Right lobe of liver (tissue), 6 donors: Measurements from ENCODE around the gene NCAPH2. TPM values are rescaled to one million over a fixed set of nuclear protein-coding genes. Genes with fewer than 3 reads are reported as not detected.

ENCODE experiments used
- ATAC-seq, 4 donors: fragments of 200-7000 bp; cut with Tn5 transposase; one replicate each; pipeline ENCODE4 v1.9.1; 2020; ENCODE audit warnings: mild to moderate bottlenecking in 4 of 4, moderate library complexity in 4 of 4
- DNase-seq, 3 donors: peaks; one replicate each; pipeline ENCODE4 v3.0.0-alpha.2; 2020
- H3K27ac ChIP-seq, 3 donors: fragments of 200-600 bp; one replicate each; pipeline ENCODE4 v1.8.0; 2022
- H3K27me3 ChIP-seq, 2 donors: fragments of 200-600 bp; one replicate each; pipeline ENCODE4 v1.8.0; 2022
- H3K36me3 ChIP-seq, 4 donors: fragments of 200-600 bp; sonication (generic) in 1 of 4; one replicate each; pipeline versions ENCODE4 v1.5.1 to v1.8.0; 2017 to 2022; ENCODE audit warnings: control low read depth in 1 of 4
- H3K4me1 ChIP-seq, 4 donors: fragments of 200-600 bp; sonication (generic) in 1 of 4; one replicate each; pipeline versions ENCODE4 v1.5.1 to v1.8.0; 2017 to 2022; ENCODE audit warnings: control low read depth in 1 of 4
- H3K4me3 ChIP-seq, 3 donors: fragments of 200-600 bp; one replicate each; pipeline ENCODE4 v1.8.0; 2022
- H3K9me3 ChIP-seq, 4 donors: fragments of 200-600 bp; sonication (generic) in 1 of 4; one replicate each; pipeline versions ENCODE4 v1.5.1 to v1.8.0; 2017 to 2022; ENCODE audit warnings: control low read depth in 1 of 4
- CTCF ChIP-seq, 4 donors: fragments of 200-600 bp in 3 of 4; fragments of 450-650 bp in 1 of 4; IDR thresholded peaks; one replicate each; pipeline versions ENCODE4 v1.5.1 to v1.8.0; 2016 to 2022; ENCODE audit warnings: antibody characterized with exemption in 4 of 4, mild to moderate bottlenecking in 2 of 4
- POLR2A ChIP-seq: fragments of 450-650 bp; IDR thresholded peaks from one replicate; pipeline ENCODE4 v1.6.1; 2017; ENCODE audit warnings: antibody characterized with exemption, mild to moderate bottlenecking
- WGBS: methylation state at CpG from one replicate; pipeline ENCODE4 v1.1.6; 2018; ENCODE audit warnings: low coverage, low lambda C conversion rate; ENCODE audit not compliant: insufficient coverage; ENCODE audit errors: missing lambda C conversion rate; 5-methylcytosine and 5-hydroxymethylcytosine counted together
- intact Hi-C, 2 donors: fragments of 100-400 bp; cut with DNase I; formaldehyde crosslinking; loops; one replicate each; pipeline versions ENCODE4 v1.11.2 to v1.14.1; 2022
- total RNA-seq, 6 experiments: library from RNA; depleted of rRNA in 2 of 6; stranded (reverse); fragments of >200 nt in 2 of 6; fragmentation: NEBNext Ultra II Directional in 3 of 6; extraction: Animal tissue kit (Norgen Biotek cat#: 25700) in 3 of 6; gene quantifications; one replicate each; pipeline versions ENCODE4 v1.1.0 to v1.2.4, GENCODE V29; 2016 to 2023
- donor health status: DM: no; HTN: yes; CAD: no.
- donor health status: DM: no; HTN: no; CAD: no.
- donor health status: DM: no; HTN: no; CAD: no.
- donor health status: DM: no; HTN: yes; CAD: no.
- donor health status: DM: no; HTN: yes; CAD: no.

NCAPH2 gene
- total RNA-seq, 6 experiments from 2014 or later: 11.4 to 17.3 (median 13.9) TPM

- H3K4me3 ChIP-seq: no peak overlapping the region
- ATAC-seq: no peak
- DNase-seq: peak in 1 of 3 donors; percentile 15
- WGBS: 82% methylated on average over 8 of the region's 8 CpGs
- H3K36me3 ChIP-seq: no peaks in the 10 kb centered on the region
- intact Hi-C loops: loop anchor here in 1 of 2 donors (5.0 kb wide), 1 partner anchor 49 kb away; the partner anchor contains the start of gene MAPK8IP2
- peaks cover 0 to 8% (median 0%) of the 10 kb centered on the region in 4 donors for H3K4me1 ChIP-seq
- H3K27ac ChIP-seq: no peak overlapping the region
- no peaks in the 10 kb centered on the region for H3K27me3 ChIP-seq
- TF ChIP-seq CTCF (IDR thresholded peaks at IDR 0.05): no peak
- no peak for TF ChIP-seq POLR2A
- H3K9me3 ChIP-seq: no peaks in the 10 kb centered on the region
Observed at GRCh38 chr22:50553310-50553709, 45.3 kb downstream of the NCAPH2 start.

GRCh38 chr22:50556703-50557102, 48.7 kb downstream of the NCAPH2 start:
- Histone ChIP-seq H3K27ac (no peak overlapping the region), H3K27me3 (no peaks in the 10 kb centered on the region), H3K4me1 (no peaks in the 10 kb centered on the region), H3K36me3 (no peaks in the 10 kb centered on the region), H3K9me3 (no peaks in the 10 kb centered on the region), H3K4me3 (no peak overlapping the region)
- DNase-seq (no peak), ATAC-seq (no peak)
- TF ChIP-seq CTCF (IDR thresholded peaks at IDR 0.05): no peak
- no peak for TF ChIP-seq POLR2A
- intact Hi-C loops: no loop called here
- WGBS: 85% methylated on average over 5 of the region's 5 CpGs

- Histone ChIP-seq H3K4me1 (peaks cover 0 to 10% (median 4%) of the 10 kb centered on the region in 4 donors), H3K27ac (no peak overlapping the region), H3K4me3 (no peak overlapping the region), H3K27me3 (no peaks in the 10 kb centered on the region), H3K9me3 (no peaks in the 10 kb centered on the region), H3K36me3 (no peaks in the 10 kb centered on the region)
- WGBS: 84% methylated on average over 3 of the region's 3 CpGs
- no peak for TF ChIP-seq CTCF (IDR thresholded peaks at IDR 0.05)
- no peak for TF ChIP-seq POLR2A
- intact Hi-C loops: no loop called here
- no peak for ATAC-seq
- no peak for DNase-seq
Observed at GRCh38 chr22:50560034-50560433, 52.0 kb downstream of the NCAPH2 start.

GRCh38 chr22:50561401-50562358, 53.7 kb downstream of the NCAPH2 start:
- intact Hi-C loops: no loop called here
- no peak for TF ChIP-seq CTCF (IDR thresholded peaks at IDR 0.05)
- no peak for TF ChIP-seq POLR2A

More at GRCh38 chr22:50561401-50562358, 53.7 kb downstream of the NCAPH2 start:
- DNase-seq (peak in 1 of 3 donors; percentile 56), ATAC-seq (no peak)
- peaks cover 0 to 10% (median 4%) of the 10 kb centered on the region in 4 donors for H3K4me1 ChIP-seq
- H3K4me3 ChIP-seq: no peak overlapping the region
- no peaks in the 10 kb centered on the region for H3K9me3 ChIP-seq
- WGBS: 83% methylated on average over 31 of the region's 34 CpGs
- no peaks in the 10 kb centered on the region for H3K36me3 ChIP-seq
- no peak overlapping the region for H3K27ac ChIP-seq
- no peaks in the 10 kb centered on the region for H3K27me3 ChIP-seq
